Breast epithelium (tissue), 4 donors: ENCODE data around the gene CADM2. TPM values are rescaled to one million over a fixed set of nuclear protein-coding genes. Genes with fewer than 3 reads are reported as not detected.

Source experiments
- DNase-seq, 2 donors: peaks; one replicate each; pipeline ENCODE4 v3.0.0-alpha.2; 2019; ENCODE audit warnings: low spot score in 2 of 2
- H3K27ac ChIP-seq, 2 donors: fragments of 200-600 bp; sonication (generic) in 1 of 2; one replicate each; pipeline ENCODE4 v1.5.1; 2016 to 2019; ENCODE audit warnings: mild to moderate bottlenecking in 1 of 2
- H3K27me3 ChIP-seq, 2 donors: fragments of 200-600 bp; sonication (generic) in 1 of 2; one replicate each; pipeline versions ENCODE4 v1.5.1 to v1.6.0; 2017 to 2019; ENCODE audit warnings: control low read depth in 1 of 2, mild to moderate bottlenecking in 1 of 2
- H3K36me3 ChIP-seq: fragments of 200-600 bp; one replicate; pipeline ENCODE4 v1.5.1; 2019
- H3K4me1 ChIP-seq, 2 donors: fragments of 200-600 bp; sonication (generic); one replicate each; pipeline ENCODE4 v1.5.1; 2016 to 2019; ENCODE audit warnings: control low read depth in 1 of 2
- H3K4me3 ChIP-seq, 3 donors: fragments of 200-600 bp; sonication (generic); 1 replicate in 2 of 3; 2 replicates in 1 of 3; pipeline ENCODE4 v1.5.1; 2016 to 2019; ENCODE audit warnings: mild to moderate bottlenecking in 3 of 3, moderate library complexity in 2 of 3
- H3K9me3 ChIP-seq, 2 donors: fragments of 200-600 bp; sonication (generic) in 1 of 2; one replicate each; pipeline ENCODE4 v1.5.1; 2016 to 2019; ENCODE audit warnings: control low read depth in 1 of 2
- POLR2A ChIP-seq: fragments of 450-650 bp; IDR thresholded peaks from one replicate; pipeline ENCODE4 v1.6.1; 2016; ENCODE audit warnings: antibody characterized with exemption, mild to moderate bottlenecking, moderate library complexity
- POLR2AphosphoS5 ChIP-seq, 3 donors: sonication (generic); formaldehyde crosslinking; IDR thresholded peaks; one replicate each; pipeline ENCODE4 v1.6.1; 2017; ENCODE audit warnings: antibody characterized with exemption in 3 of 3
- intact Hi-C: fragments of 100-400 bp; cut with DNase I; formaldehyde crosslinking; loops from one replicate; pipeline ENCODE4 v1.15.1; 2023; ENCODE audit warnings: low total_unique reads
- total RNA-seq, 3 donors: library from RNA; depleted of rRNA; stranded (reverse); fragments of >200 nt; gene quantifications; one replicate each; pipeline ENCODE4 v1.1.0, GENCODE V29; 2016
- TF ChIP-seq, protein P1 (sequence below), 3 donors: fragments of 450-650 bp; IDR thresholded peaks; one replicate each; pipeline ENCODE4 v1.5.1; 2016 to 2017; ENCODE audit warnings: antibody characterized with exemption in 3 of 3, mild to moderate bottlenecking in 3 of 3, moderate library complexity in 3 of 3

CADM2 gene
- total RNA-seq, 3 donors from 2014 or later: 2.3 to 7.4 (median 6.9) TPM

DNA sequence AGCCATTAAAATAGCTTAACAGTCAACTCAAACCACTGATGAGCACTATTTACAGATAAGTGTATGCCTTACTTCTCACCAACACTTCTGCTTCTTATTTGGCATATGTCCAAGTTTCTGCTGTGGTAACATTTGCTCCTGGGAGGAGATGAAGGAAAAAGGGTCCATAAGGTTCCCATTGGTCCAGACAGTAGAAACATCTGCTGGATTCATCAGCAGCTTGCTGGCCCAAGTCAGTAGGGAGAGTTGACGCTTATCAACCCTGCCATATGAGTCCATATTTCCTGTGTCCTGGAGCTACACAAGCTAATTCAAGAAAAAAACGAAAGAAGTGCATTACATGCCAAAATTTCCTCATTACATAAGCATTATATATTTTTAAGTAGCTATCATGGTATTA, 824.5 kb downstream of the CADM2 start:
- DNase-seq: no peak
- H3K27ac ChIP-seq: no peak overlapping the region
- intact Hi-C loops: no loop called here
- no peaks in the 10 kb centered on the region for H3K36me3 ChIP-seq
- H3K27me3 ChIP-seq: no peaks in the 10 kb centered on the region
- TF ChIP-seq, protein P1, sequence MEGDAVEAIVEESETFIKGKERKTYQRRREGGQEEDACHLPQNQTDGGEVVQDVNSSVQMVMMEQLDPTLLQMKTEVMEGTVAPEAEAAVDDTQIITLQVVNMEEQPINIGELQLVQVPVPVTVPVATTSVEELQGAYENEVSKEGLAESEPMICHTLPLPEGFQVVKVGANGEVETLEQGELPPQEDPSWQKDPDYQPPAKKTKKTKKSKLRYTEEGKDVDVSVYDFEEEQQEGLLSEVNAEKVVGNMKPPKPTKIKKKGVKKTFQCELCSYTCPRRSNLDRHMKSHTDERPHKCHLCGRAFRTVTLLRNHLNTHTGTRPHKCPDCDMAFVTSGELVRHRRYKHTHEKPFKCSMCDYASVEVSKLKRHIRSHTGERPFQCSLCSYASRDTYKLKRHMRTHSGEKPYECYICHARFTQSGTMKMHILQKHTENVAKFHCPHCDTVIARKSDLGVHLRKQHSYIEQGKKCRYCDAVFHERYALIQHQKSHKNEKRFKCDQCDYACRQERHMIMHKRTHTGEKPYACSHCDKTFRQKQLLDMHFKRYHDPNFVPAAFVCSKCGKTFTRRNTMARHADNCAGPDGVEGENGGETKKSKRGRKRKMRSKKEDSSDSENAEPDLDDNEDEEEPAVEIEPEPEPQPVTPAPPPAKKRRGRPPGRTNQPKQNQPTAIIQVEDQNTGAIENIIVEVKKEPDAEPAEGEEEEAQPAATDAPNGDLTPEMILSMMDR (IDR thresholded peaks at IDR 0.05): no peak
- TF ChIP-seq POLR2A (no peak), POLR2AphosphoS5 (IDR thresholded peaks at IDR 0.05) (no peak)
- H3K4me1 ChIP-seq: no peaks in the 10 kb centered on the region
- no peak overlapping the region for H3K4me3 ChIP-seq
- H3K9me3 ChIP-seq: no peaks in the 10 kb centered on the region

DNA sequence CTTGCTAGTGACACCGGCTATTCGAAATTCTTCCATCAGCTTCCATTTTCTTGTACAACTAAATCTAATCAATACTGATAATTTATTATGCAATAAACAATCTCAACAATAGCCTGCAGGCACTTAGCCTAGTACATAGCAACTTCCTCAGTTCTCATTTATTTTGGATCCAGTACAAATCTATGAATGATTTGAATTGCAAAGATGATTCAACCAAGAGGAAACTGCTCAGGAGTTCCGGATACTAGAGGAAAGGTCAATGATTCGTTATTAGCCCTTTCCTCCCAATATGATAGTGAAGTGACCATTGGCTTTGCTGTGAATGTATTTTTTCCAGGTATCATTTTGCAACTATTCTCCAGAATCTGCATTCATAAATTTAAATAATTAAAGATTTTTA, 827.0 kb downstream of the CADM2 start:
- intact Hi-C loops: no loop called here

GRCh38 chr3:85790445-85791030, 831.7 kb downstream of the CADM2 start:
- intact Hi-C loops: no loop called here
- H3K27ac ChIP-seq: no peak overlapping the region
- H3K36me3 ChIP-seq: no peaks in the 10 kb centered on the region
- DNase-seq: no peak
- TF ChIP-seq, protein P1 (IDR thresholded peaks at IDR 0.05): no peak
- TF ChIP-seq POLR2AphosphoS5 (IDR thresholded peaks at IDR 0.05): no peak
- no peak for TF ChIP-seq POLR2A
- no peaks in the 10 kb centered on the region for H3K9me3 ChIP-seq
- no peaks in the 10 kb centered on the region for H3K4me1 ChIP-seq
- H3K27me3 ChIP-seq: no peaks in the 10 kb centered on the region
- H3K4me3 ChIP-seq: no peak overlapping the region

More for the DNA sequence above, 827.0 kb downstream of the CADM2 start:
- H3K9me3 ChIP-seq: no peaks in the 10 kb centered on the region
- no peak for DNase-seq
- TF ChIP-seq POLR2A: no peak
- TF ChIP-seq POLR2AphosphoS5 (IDR thresholded peaks at IDR 0.05): no peak
- TF ChIP-seq, protein P1 (IDR thresholded peaks at IDR 0.05): no peak
- H3K4me1 ChIP-seq: no peaks in the 10 kb centered on the region
- no peak overlapping the region for H3K27ac ChIP-seq
- H3K36me3 ChIP-seq: no peaks in the 10 kb centered on the region
- no peaks in the 10 kb centered on the region for H3K27me3 ChIP-seq
- H3K4me3 ChIP-seq: no peak overlapping the region

GRCh38 chr3:85796140-85796539, 837.4 kb downstream of the CADM2 start:
- no peaks in the 10 kb centered on the region for H3K27me3 ChIP-seq
- no peak for DNase-seq
- intact Hi-C loops: no loop called here
- H3K4me3 ChIP-seq: no peak overlapping the region
- H3K36me3 ChIP-seq: no peaks in the 10 kb centered on the region
- H3K4me1 ChIP-seq: no peaks in the 10 kb centered on the region
- TF ChIP-seq, protein P1 (IDR thresholded peaks at IDR 0.05): no peak
- TF ChIP-seq POLR2AphosphoS5 (IDR thresholded peaks at IDR 0.05) (no peak), POLR2A (no peak)
- H3K27ac ChIP-seq: no peak overlapping the region
- no peaks in the 10 kb centered on the region for H3K9me3 ChIP-seq

GRCh38 chr3:85800676-85801075, 841.9 kb downstream of the CADM2 start:
- Histone ChIP-seq H3K27ac (no peak overlapping the region), H3K27me3 (no peaks in the 10 kb centered on the region), H3K9me3 (no peaks in the 10 kb centered on the region), H3K4me1 (no peaks in the 10 kb centered on the region), H3K36me3 (peaks cover 4% of the 10 kb centered on the region), H3K4me3 (no peak overlapping the region)
- no peak for DNase-seq
- intact Hi-C loops: no loop called here
- TF ChIP-seq POLR2AphosphoS5 (IDR thresholded peaks at IDR 0.05) (no peak), POLR2A (no peak)
- TF ChIP-seq, protein P1 (IDR thresholded peaks at IDR 0.05): no peak
